GM12891 (cell line): ENCODE measurements around the gene FANCG.

Experiments used
- DNase-seq: peaks from one replicate; pipeline ENCODE4 v3.0.0; 2011; ENCODE audit warnings: low spot score; ENCODE audit not compliant: insufficient read length
- FAIRE-seq: peaks from 2 replicates; lab custom pipeline; 2011; peaks lifted over from hg19 to GRCh38; lab: Jason Lieb, UNC
- POLR2A ChIP-seq: IDR thresholded peaks from 2 replicates; pipeline ENCODE4 v1.6.1; 2011; ENCODE audit warnings: low read depth, low read length, control low read depth
- POLR2AphosphoS5 ChIP-seq: IDR thresholded peaks from 2 replicates; pipeline ENCODE4 v1.6.1; 2011; ENCODE audit warnings: low read depth, low read length, control low read depth
- SPI1 ChIP-seq: IDR thresholded peaks from 2 replicates; pipeline ENCODE4 v1.6.1; 2011; ENCODE audit warnings: low read depth, low read length, control low read depth

FANCG gene

GRCh38 chr9:35026671-35027070 is 53.1 kb downstream of the FANCG start:
- no peak for DNase-seq
- no peak for FAIRE-seq
- TF ChIP-seq SPI1 (0 out of 2 replicates have a peak, but pooled peaks have one; percentile 4), POLR2AphosphoS5 (no peak), POLR2A (no peak)
